Mucosa of rectum (tissue), 2 donors: Measurements from ENCODE around the gene BAAT.

Experiments used
- H3K27ac ChIP-seq, 2 donors: one replicate each; pipeline ENCODE4 v1.7.0; 2013; ENCODE audit warnings: inconsistent platforms in 2 of 2, low read depth in 2 of 2, low read length in 2 of 2
- H3K27me3 ChIP-seq, 2 donors: one replicate each; pipeline ENCODE4 v1.7.0; 2013; ENCODE audit warnings: low read length in 2 of 2; ENCODE audit not compliant: control insufficient read depth in 2 of 2, insufficient read depth in 2 of 2
- H3K36me3 ChIP-seq, 2 donors: one replicate each; pipeline ENCODE4 v1.7.0; 2013; ENCODE audit warnings: low read length in 2 of 2; ENCODE audit not compliant: control insufficient read depth in 2 of 2, insufficient read depth in 2 of 2
- H3K4me1 ChIP-seq, 2 donors: one replicate each; pipeline ENCODE4 v1.7.0; 2013; ENCODE audit warnings: low read length in 2 of 2, mild to moderate bottlenecking in 1 of 2; ENCODE audit not compliant: control insufficient read depth in 2 of 2, insufficient read depth in 2 of 2
- H3K4me3 ChIP-seq, 2 donors: one replicate each; pipeline ENCODE4 v1.7.0; 2013; ENCODE audit warnings: low read length in 2 of 2
- H3K9ac ChIP-seq, 2 donors: one replicate each; pipeline ENCODE4 v1.7.0; 2013; ENCODE audit warnings: low read length in 2 of 2, low read depth in 1 of 2, mild to moderate bottlenecking in 1 of 2
- H3K9me3 ChIP-seq, 2 donors: one replicate each; pipeline ENCODE4 v1.7.0; 2013; ENCODE audit warnings: low read length in 2 of 2; ENCODE audit not compliant: control insufficient read depth in 2 of 2
- donor health status: healthy.
- donor health status: Normal muscosa, but diverticular disease.

The BAAT gene

GRCh38 chr9:101399643-101399970 is 14.8 kb upstream of the BAAT start:
- Histone ChIP-seq H3K27ac (peak overlapping the region in 1 of 2 donors; percentile 77), H3K9me3 (peaks cover 0 to 11% of the 10 kb centered on the region in 2 donors), H3K36me3 (peaks cover 38 to 41% of the 10 kb centered on the region in 2 donors), H3K27me3 (no peaks in the 10 kb centered on the region), H3K4me1 (peaks cover 9 to 14% of the 10 kb centered on the region in 2 donors), H3K4me3 (peak overlapping the region; percentile 79 to 83), H3K9ac (peak overlapping the region; percentile 77 to 88)

GRCh38 chr9:101398930-101399642 is 14.3 kb upstream of the BAAT start:
- Histone ChIP-seq H3K36me3 (peaks cover 35 to 37% of the 10 kb centered on the region in 2 donors), H3K4me1 (peaks cover 9 to 14% of the 10 kb centered on the region in 2 donors), H3K27ac (peak overlapping the region; percentile 69 to 77), H3K9me3 (peaks cover 0 to 7% of the 10 kb centered on the region in 2 donors), H3K27me3 (no peaks in the 10 kb centered on the region), H3K9ac (peak overlapping the region; percentile 77 to 88), H3K4me3 (peak overlapping the region; percentile 79 to 83)

GRCh38 chr9:101398068-101398929 is 13.5 kb upstream of the BAAT start, which contains the start of the genes MRPL50 and ZNF189:
Gene MRPL50, minus strand, starts transcription at chr9:101398618. Its CDS starts 26 bp downstream, at chr9:101398592.
Gene ZNF189, plus strand, starts transcription at chr9:101398851. Its CDS starts 306 bp downstream, at chr9:101399157.
- H3K9me3 ChIP-seq = no peaks in the 10 kb centered on the region
- H3K4me3 ChIP-seq = peak within 1 kb of the TSS; percentile 98 to 100
- H3K27ac ChIP-seq = peak within 1 kb of the TSS; percentile 83 to 84
- peaks cover 27 to 29% of the 10 kb centered on the region in 2 donors for H3K36me3 ChIP-seq
- no peaks in the 10 kb centered on the region for H3K27me3 ChIP-seq
- peaks cover 9 to 14% of the 10 kb centered on the region in 2 donors for H3K4me1 ChIP-seq
- H3K9ac ChIP-seq = peak within 1 kb of the TSS; percentile 92 to 98

DNA sequence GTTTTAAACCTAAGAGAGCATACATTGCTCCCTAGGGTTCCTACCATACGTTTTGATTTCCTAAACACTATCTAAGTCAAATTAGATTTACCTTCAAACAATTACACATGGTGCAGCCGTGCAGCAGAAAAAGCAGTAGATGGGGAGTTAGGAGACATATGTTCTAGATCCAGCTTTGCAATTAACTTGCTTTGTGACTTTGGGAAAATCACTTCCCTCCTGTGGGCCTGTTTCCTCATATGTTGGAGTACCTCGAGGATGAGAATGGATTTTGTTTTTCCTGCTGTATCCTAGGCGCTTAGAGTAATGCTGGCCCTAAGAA is 12.9 kb upstream of the BAAT start:
- Histone ChIP-seq H3K4me3 (peak overlapping the region; percentile 98 to 100), H3K9ac (peak overlapping the region; percentile 92 to 98), H3K4me1 (peaks cover 9 to 14% of the 10 kb centered on the region in 2 donors), H3K27ac (peak overlapping the region in 1 of 2 donors; percentile 84), H3K36me3 (peaks cover 21 to 23% of the 10 kb centered on the region in 2 donors), H3K27me3 (no peaks in the 10 kb centered on the region), H3K9me3 (no peaks in the 10 kb centered on the region)

DNA sequence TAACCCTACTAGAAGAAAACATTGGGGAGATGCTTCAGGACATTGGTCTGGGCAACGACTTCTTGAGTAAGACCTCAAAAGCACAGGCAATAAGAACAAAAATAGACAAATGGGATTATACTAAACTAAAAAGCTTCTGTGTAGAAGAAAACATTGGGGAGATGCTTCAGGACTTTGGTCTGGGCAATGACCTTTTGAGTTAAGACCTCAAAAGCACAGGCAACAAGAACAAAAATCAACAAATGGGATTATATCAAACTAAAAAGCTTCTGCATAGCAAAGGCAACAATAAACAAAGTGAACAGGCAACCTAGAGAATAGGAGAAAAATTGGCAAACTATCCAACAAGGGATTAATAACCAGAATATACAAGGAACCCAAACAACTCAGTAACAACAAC is 9.9 kb upstream of the BAAT start:
- H3K4me1 ChIP-seq = peaks cover 2 to 13% of the 10 kb centered on the region in 2 donors
- no peaks in the 10 kb centered on the region for H3K9me3 ChIP-seq
- no peak overlapping the region for H3K27ac ChIP-seq
- no peak overlapping the region for H3K9ac ChIP-seq
- no peaks in the 10 kb centered on the region for H3K27me3 ChIP-seq
- H3K4me3 ChIP-seq = no peak overlapping the region
- H3K36me3 ChIP-seq = peaks cover 5 to 9% of the 10 kb centered on the region in 2 donors

GRCh38 chr9:101393135-101393534 is 8.3 kb upstream of the BAAT start:
- no peak overlapping the region for H3K4me3 ChIP-seq
- no peak overlapping the region for H3K27ac ChIP-seq
- H3K9ac ChIP-seq = no peak overlapping the region
- no peaks in the 10 kb centered on the region for H3K27me3 ChIP-seq
- peaks cover 0 to 6% of the 10 kb centered on the region in 2 donors for H3K4me1 ChIP-seq
- no peaks in the 10 kb centered on the region for H3K9me3 ChIP-seq
- H3K36me3 ChIP-seq = peaks cover 7 to 21% of the 10 kb centered on the region in 2 donors

GRCh38 chr9:101388507-101388993 is 3.7 kb upstream of the BAAT start:
- no peaks in the 10 kb centered on the region for H3K27me3 ChIP-seq
- H3K4me1 ChIP-seq = no peaks in the 10 kb centered on the region
- H3K36me3 ChIP-seq = peaks cover 7 to 21% of the 10 kb centered on the region in 2 donors
- H3K9me3 ChIP-seq = no peaks in the 10 kb centered on the region
- no peak overlapping the region for H3K27ac ChIP-seq
- H3K9ac ChIP-seq = no peak overlapping the region
- H3K4me3 ChIP-seq = no peak overlapping the region

GRCh38 chr9:101387871-101388506 is 3.2 kb upstream of the BAAT start:
- H3K36me3 ChIP-seq = peaks cover 7 to 21% of the 10 kb centered on the region in 2 donors
- no peaks in the 10 kb centered on the region for H3K27me3 ChIP-seq
- no peaks in the 10 kb centered on the region for H3K9me3 ChIP-seq
- H3K9ac ChIP-seq = no peak overlapping the region
- H3K27ac ChIP-seq = no peak overlapping the region
- no peaks in the 10 kb centered on the region for H3K4me1 ChIP-seq
- no peak overlapping the region for H3K4me3 ChIP-seq

- Histone ChIP-seq H3K9ac (no peak overlapping the region), H3K9me3 (no peaks in the 10 kb centered on the region), H3K27ac (no peak overlapping the region), H3K4me1 (no peaks in the 10 kb centered on the region), H3K36me3 (peaks cover 0 to under 1% of the 10 kb centered on the region in 2 donors), H3K4me3 (no peak overlapping the region), H3K27me3 (no peaks in the 10 kb centered on the region)
Observed at GRCh38 chr9:101383361-101383760, 1.4 kb downstream of the BAAT start.
